HCEC 1CT (cell line): ENCODE results near the gene ZIK1.

Source experiments
- DNase-seq: peaks from one replicate; pipeline ENCODE4 v3.0.0-alpha.2; 2017

ZIK1 gene

DNA sequence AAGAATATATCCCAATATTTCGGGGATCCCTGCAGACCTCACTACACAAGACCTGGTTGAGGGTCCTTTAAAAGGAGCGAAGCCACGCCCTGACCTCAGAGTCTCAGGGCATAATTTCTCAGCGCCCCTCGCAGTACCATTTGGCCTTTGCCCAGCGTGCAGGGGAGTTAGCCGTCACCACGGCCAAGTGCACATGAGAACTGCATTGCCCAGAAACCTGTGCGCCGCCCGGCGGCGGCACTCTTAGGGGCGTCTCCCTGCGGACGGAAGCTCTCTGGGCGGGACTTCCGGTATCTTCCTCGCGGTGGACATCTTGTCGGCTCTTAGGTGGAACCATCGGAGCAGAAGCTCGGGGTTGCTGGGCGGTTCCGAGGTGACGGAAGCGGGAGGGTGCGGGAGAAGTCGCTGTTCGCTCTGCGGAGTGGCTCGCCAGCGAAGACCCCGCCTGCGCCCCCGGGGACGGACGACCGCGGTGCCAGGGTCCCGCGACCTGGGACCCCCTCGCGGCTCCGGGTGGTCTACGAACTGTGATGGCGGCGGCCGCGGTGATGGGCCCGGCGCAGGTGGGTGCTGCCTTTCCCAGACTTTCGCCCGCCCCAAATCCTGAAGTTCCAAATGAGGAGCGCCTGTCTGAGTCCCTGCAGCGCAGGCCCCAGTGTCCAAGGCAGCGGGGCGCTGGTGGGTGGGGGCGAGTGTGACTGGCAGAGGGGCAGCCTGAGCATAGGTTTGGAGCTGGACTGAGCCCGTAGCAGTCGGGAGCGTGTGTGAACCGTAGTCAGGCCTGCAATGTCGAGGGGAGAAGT is 30.2 kb downstream of the ZIK1 start, which contains the start of gene ZNF134:
TSS of gene ZNF134 (plus strand) at position 302 of the 803 bp plus-strand sequence. CDS start 5,227 bp downstream, outside the sequence.
- DNase-seq: peak; percentile 90

DNA sequence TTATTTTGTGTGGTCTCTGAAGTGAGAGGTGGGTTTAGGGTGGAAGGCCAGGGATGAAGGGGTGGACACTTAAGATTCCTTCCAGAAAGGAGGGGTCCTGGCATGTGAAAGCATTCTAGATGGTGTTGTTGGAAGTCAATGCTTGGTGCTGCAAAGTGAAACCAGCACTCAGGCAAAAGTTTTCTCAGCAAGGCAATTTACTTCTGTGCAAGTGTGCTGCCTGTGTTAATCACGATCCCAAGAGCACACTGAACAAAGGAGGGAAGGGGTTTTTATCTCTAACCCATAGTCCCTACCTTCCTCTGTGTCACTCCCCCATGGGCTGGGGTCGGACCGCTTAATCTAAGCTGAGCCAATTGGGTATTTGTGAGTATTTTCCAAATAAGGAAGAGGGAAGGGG is 31.4 kb downstream of the ZIK1 start:
- DNase-seq: no peak

DNA sequence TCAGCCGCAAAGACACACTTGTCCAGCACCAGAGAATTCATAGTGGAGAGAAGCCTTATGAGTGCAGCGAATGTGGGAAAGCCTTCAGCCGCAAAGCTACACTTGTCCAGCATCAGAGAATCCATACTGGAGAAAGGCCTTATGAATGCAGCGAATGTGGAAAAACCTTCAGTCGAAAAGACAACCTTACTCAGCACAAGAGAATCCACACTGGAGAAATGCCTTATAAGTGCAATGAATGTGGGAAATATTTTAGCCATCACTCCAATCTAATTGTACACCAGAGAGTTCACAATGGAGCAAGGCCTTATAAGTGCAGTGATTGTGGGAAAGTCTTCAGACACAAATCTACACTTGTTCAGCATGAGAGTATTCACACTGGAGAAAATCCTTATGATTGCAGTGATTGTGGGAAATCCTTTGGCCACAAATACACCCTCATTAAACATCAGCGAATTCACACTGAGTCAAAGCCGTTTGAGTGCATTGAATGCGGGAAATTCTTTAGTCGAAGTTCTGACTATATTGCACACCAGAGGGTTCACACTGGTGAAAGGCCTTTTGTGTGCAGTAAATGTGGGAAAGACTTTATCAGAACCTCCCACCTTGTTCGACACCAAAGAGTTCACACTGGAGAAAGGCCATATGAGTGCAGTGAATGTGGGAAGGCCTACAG is 36.9 kb downstream of the ZIK1 start:
- no peak for DNase-seq

DNA sequence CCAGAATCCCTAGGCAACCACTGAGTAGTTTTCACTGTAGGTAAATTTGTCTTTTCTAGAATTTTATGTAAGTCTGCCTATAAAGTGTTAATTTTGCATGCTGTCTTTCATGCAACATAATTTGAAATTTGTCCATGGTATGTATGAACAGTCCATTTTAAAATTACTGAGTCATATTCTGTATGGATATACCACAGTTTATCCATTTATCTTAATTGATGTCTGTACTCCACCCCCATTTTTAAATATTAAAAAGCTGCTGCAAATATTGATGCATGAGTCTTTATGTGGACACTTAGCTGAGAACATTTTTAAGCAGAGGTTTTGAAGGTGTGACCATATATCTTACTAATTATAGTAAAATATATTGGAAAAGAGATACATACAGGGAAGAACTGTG is 39.1 kb downstream of the ZIK1 start:
- DNase-seq: no peak

DNA sequence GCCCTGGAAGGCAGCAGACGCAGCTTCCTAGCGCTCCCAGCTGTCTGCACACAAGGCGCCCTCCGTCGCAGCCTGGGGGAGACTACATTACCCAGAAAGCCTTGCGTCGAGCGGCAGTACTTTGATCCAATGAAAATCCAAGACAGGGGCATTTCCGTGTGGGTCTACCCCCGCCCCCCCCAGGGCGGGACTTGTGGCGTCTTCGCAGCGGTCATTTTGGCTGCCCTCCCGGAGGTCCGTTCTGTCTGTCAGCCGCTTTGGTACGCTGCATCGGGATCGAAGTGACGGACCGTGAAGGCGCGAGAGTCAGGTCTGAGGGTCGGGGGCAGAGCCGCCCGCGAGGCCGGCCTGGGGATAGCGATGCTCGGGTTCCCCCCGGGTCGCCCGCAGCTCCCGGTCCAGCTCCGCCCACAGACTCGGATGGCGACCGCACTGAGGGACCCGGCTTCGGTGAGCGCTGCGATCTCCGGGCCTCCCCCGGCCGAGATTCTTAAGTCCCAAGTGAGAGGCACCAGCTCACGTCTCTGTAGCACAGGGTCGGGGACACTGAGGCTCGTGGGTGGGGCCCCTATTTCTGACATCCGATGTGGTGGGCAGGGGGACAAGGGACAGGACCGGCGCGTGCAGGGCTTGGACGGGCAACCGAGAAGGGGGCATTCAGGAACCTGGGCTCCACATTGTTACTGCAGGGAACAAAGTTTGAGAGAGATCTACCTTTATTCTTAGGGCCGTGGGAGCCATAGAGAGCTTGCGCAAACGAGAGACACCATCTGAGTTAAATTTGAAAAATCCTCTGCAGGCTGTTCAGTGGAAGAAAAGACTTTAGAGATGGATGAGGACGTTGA is 49.3 kb downstream of the ZIK1 start, which contains the start of gene ZNF211:
TSS of gene ZNF211 (plus strand) at position 182 of the 845 bp plus-strand sequence. CDS start at position 361, 179 bp downstream.
- peak; percentile 94 for DNase-seq

DNA sequence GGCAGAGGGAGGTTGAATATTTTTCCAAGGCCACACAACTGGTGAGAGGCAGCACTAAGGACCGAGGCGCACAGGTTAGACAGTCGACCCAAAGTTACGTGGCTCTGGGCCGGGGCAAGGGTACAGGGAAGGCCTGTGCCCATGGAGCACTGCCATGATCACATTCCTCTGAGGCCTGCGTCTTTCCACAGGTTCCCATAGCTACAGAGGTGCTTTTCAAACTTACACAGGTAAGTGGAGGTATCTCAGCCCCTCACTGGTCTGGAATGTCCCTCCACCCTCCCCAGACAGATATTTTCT is 49.8 kb downstream of the ZIK1 start:
- no peak for DNase-seq

DNA sequence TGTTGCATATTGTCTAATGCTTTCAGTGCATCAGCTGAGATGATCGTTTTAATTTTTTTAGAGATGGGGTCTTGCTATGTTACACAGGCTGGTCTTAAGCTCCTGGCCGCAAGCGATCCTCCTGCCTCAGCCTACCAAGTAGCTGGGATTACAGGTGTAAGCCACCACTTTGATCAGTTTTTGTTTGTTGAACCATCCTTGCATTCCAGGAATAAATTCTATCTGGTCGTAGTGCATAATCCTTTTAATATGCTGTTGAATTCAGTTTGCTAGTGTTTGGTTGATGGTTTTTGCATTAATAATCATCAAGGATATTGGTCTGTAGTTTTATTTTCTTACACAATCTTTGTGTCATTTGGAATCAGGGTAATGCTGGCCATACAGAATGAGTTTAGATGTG is 53.4 kb downstream of the ZIK1 start:
- DNase-seq: no peak

DNA sequence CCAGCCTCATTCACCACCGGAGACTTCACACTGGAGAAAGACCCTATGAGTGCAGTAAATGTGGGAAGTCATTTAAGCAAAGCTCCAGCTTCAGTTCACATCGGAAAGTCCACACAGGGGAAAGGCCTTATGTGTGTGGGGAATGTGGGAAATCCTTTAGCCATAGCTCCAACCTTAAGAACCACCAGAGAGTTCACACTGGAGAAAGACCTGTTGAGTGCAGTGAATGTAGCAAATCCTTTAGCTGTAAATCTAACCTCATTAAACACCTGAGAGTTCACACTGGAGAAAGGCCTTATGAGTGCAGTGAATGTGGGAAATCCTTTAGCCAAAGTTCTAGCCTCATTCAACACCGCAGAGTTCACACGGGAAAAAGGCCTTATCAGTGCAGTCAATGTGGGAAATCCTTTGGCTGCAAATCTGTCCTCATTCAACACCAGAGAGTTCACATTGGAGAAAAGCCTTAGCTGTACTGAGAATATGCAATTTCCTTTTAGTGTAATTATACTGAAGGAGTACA is 57.8 kb downstream of the ZIK1 start:
- no peak for DNase-seq

DNA sequence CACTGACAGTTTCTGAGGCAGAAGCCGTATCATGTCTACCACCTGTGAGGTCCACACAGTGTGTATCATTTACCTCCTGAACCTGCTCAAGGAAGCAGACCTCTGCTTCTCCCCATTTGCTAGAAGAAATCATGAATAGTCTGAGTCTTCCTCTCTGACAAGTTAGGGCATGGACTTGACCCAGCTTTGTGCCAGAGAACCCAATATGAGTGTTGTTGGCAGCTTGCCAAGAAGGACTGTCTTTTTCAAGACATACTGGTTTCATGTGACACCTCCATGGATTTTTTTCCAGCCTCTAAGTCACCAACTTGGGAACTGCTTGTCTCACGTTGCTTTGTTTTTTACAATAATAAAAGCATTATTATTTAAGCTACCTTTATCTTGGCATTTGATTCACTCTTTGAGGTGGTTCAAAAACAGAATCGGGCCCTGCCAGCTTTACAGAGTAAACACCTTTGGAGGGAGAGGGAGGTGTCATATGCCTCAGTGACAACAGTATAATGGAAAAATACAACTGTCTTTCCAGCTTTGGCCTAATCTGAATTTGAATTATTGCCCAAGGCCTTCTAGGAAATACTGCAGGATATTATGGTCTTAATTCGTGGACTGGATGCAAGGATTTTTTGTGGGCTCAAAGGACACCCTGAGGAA is 58.6 kb downstream of the ZIK1 start:
- no peak for DNase-seq
